H9 (cell line): Measurements from ENCODE around the gene STXBP1. TPM values are rescaled to one million over a fixed set of nuclear protein-coding genes. Genes with fewer than 3 reads are reported as not detected.

Experiments
- DNase-seq: peaks from one replicate; pipeline ENCODE4 v3.0.0-alpha.2; 2017
- H2AFZ ChIP-seq: one replicate; pipeline ENCODE4 v1.6.1; 2013; ENCODE audit warnings: mild to moderate bottlenecking, low read length, control low read depth, moderate library complexity
- H2AK5ac ChIP-seq: 2 replicates; pipeline ENCODE4 v1.6.1; 2013; ENCODE audit warnings: low read length, control low read depth, mixed read lengths; ENCODE audit not compliant: insufficient read length
- H2BK120ac ChIP-seq: one replicate; pipeline ENCODE4 v1.6.1; 2013; ENCODE audit warnings: low read depth, mild to moderate bottlenecking, low read length, control low read depth, inconsistent platforms; ENCODE audit not compliant: poor library complexity, severe bottlenecking
- H2BK12ac ChIP-seq: 2 replicates; pipeline ENCODE4 v1.6.1; 2013; ENCODE audit warnings: low read length, control low read depth, mixed read lengths, low read depth; ENCODE audit not compliant: insufficient read length
- H2BK15ac ChIP-seq: 2 replicates; pipeline ENCODE4 v1.6.1; 2013; ENCODE audit warnings: low read depth, low read length, control low read depth
- H2BK20ac ChIP-seq: one replicate; pipeline ENCODE4 v1.6.1; 2013; ENCODE audit warnings: low read depth, mild to moderate bottlenecking, low read length, control low read depth, inconsistent platforms; ENCODE audit not compliant: poor library complexity, severe bottlenecking
- H2BK5ac ChIP-seq: 2 replicates; pipeline ENCODE4 v1.6.1; 2013; ENCODE audit warnings: low read length, control low read depth, mixed read lengths; ENCODE audit not compliant: insufficient read length
- H3K14ac ChIP-seq: 2 replicates; pipeline ENCODE4 v1.6.1; 2013; ENCODE audit warnings: low read length, control low read depth; ENCODE audit not compliant: insufficient read depth
- H3K18ac ChIP-seq: 2 replicates; pipeline ENCODE4 v1.6.1; 2013; ENCODE audit warnings: low read depth, mild to moderate bottlenecking, mixed read lengths, low read length, control low read depth; ENCODE audit not compliant: insufficient read length
- H3K23ac ChIP-seq: 2 replicates; pipeline ENCODE4 v1.6.1; 2013; ENCODE audit warnings: low read length, control low read depth, mixed read lengths, low read depth; ENCODE audit not compliant: insufficient read length
- H3K23me2 ChIP-seq: 2 replicates; pipeline ENCODE4 v1.6.1; 2013; ENCODE audit warnings: low read depth, mild to moderate bottlenecking, mixed read lengths, low read length, control low read depth; ENCODE audit not compliant: insufficient read length, poor library complexity, severe bottlenecking
- H3K27ac ChIP-seq: 2 replicates; pipeline ENCODE4 v1.5.1; 2013; ENCODE audit warnings: low read length, control low read depth, mixed read lengths, low read depth; ENCODE audit not compliant: insufficient read length
- H3K27me3 ChIP-seq: 2 replicates; pipeline ENCODE4 v1.6.1; 2013; ENCODE audit warnings: low read length, control low read depth, inconsistent platforms; ENCODE audit not compliant: insufficient read depth
- H3K4ac ChIP-seq: 2 replicates; pipeline ENCODE4 v1.6.1; 2013; ENCODE audit warnings: low read depth, mild to moderate bottlenecking, control low read depth, inconsistent platforms, low read length, moderate library complexity
- H3K4me1 ChIP-seq: 2 replicates; pipeline ENCODE4 v1.6.1; 2013; ENCODE audit warnings: low read length, control low read depth, inconsistent platforms; ENCODE audit not compliant: insufficient read depth
- H3K4me2 ChIP-seq: 2 replicates; pipeline ENCODE4 v1.6.1; 2013; ENCODE audit warnings: low read length, control low read depth, mixed read lengths; ENCODE audit not compliant: insufficient read length, insufficient read depth
- H3K56ac ChIP-seq: 2 replicates; pipeline ENCODE4 v1.6.1; 2013; ENCODE audit warnings: low read depth, mild to moderate bottlenecking, mixed read lengths, low read length, control low read depth; ENCODE audit not compliant: insufficient read length
- H3K79me1 ChIP-seq: 2 replicates; pipeline ENCODE4 v1.6.1; 2013; ENCODE audit warnings: low read depth, mild to moderate bottlenecking, moderate library complexity, low read length, control low read depth, inconsistent platforms; ENCODE audit not compliant: insufficient read depth, poor library complexity, severe bottlenecking
- H3K79me2 ChIP-seq: 2 replicates; pipeline ENCODE4 v1.6.1; 2013; ENCODE audit warnings: low read length, control low read depth, inconsistent platforms; ENCODE audit not compliant: insufficient read depth
- H3K9ac ChIP-seq: 2 replicates; pipeline ENCODE4 v1.6.1; 2013; ENCODE audit warnings: low read length, control low read depth, mixed read lengths; ENCODE audit not compliant: insufficient read length; ENCODE audit errors: extremely low read depth
- H3K9me3 ChIP-seq: one replicate; pipeline ENCODE4 v1.6.1; 2013; ENCODE audit warnings: low read depth, low read length, inconsistent platforms; ENCODE audit not compliant: control insufficient read depth
- H3T11ph ChIP-seq: one replicate; pipeline ENCODE4 v1.6.1; 2013; ENCODE audit warnings: mild to moderate bottlenecking, low read length, control low read depth, inconsistent platforms
- H4K20me1 ChIP-seq: one replicate; pipeline ENCODE4 v1.6.1; 2013; ENCODE audit not compliant: control insufficient read depth, insufficient read length, insufficient read depth
- H4K5ac ChIP-seq: 2 replicates; pipeline ENCODE4 v1.6.1; 2013; ENCODE audit warnings: low read depth, mild to moderate bottlenecking, mixed read lengths, low read length, control low read depth; ENCODE audit not compliant: insufficient read length
- H4K8ac ChIP-seq: replicated peaks from 2 replicates; pipeline ENCODE4 v1.6.1; 2013; ENCODE audit warnings: low read length, control low read depth, mixed read lengths, low read depth; ENCODE audit not compliant: insufficient read length
- H4K91ac ChIP-seq: 2 replicates; pipeline ENCODE4 v1.6.1; 2013; ENCODE audit warnings: low read depth, mild to moderate bottlenecking, moderate library complexity, mixed read lengths, low read length, control low read depth; ENCODE audit not compliant: insufficient read length
- H3K27ac Mint-ChIP-seq, 3 experiments: 2 replicates in 2 of 3; 3 replicates in 1 of 3; pipeline ENCODE4 v1.8.0; 2020 to 2021; ENCODE audit warnings: mixed read lengths in 3 of 3, mild to moderate bottlenecking in 1 of 3, moderate library complexity in 1 of 3
- H3K27me3 Mint-ChIP-seq: 2 replicates; pipeline ENCODE4 v1.8.0; 2021; ENCODE audit warnings: low read depth, mild to moderate bottlenecking, moderate library complexity, mixed read lengths
- H3K36me3 Mint-ChIP-seq, 3 experiments: 2 replicates in 2 of 3; 3 replicates in 1 of 3; pipeline ENCODE4 v1.8.0; 2020 to 2021; ENCODE audit warnings: low read depth in 3 of 3, mixed read lengths in 3 of 3; ENCODE audit not compliant: insufficient read depth in 1 of 3
- H3K4me1 Mint-ChIP-seq, 2 experiments: 2 replicates each; pipeline ENCODE4 v1.8.0; 2020; ENCODE audit warnings: mixed read lengths in 2 of 2
- H3K4me3 Mint-ChIP-seq, 2 experiments: 2 replicates in 1 of 2; 3 replicates in 1 of 2; pipeline ENCODE4 v1.8.0; 2020 to 2021; ENCODE audit warnings: mild to moderate bottlenecking in 2 of 2, mixed read lengths in 2 of 2, moderate library complexity in 1 of 2
- H3K9me3 Mint-ChIP-seq, 2 experiments: 2 replicates in 1 of 2; 3 replicates in 1 of 2; pipeline ENCODE4 v1.8.0; 2020; ENCODE audit warnings: mild to moderate bottlenecking in 2 of 2, mixed read lengths in 2 of 2, moderate library complexity in 1 of 2
- CTCF ChIP-seq: fragments of 200-600 bp; sonication (generic); conservative IDR thresholded peaks from 3 replicates; pipeline ENCODE4 v1.8.0; 2021; ENCODE audit warnings: antibody characterized with exemption, mild to moderate bottlenecking
- WGBS: extraction: QIAGEN DNeasy Blood & Tissue Kit; methylation state at CpG from one replicate; pipeline ENCODE4 v1.1.7; 2013; ENCODE audit warnings: missing lambda C conversion rate, low lambda C conversion rate, mixed read lengths; ENCODE audit not compliant: insufficient read length; ENCODE audit errors: extremely low coverage; 5-methylcytosine and 5-hydroxymethylcytosine counted together
- total RNA-seq: library from RNA; stranded (reverse); gene quantifications from 2 replicates; pipeline ENCODE4 v1.2.1, GENCODE V29; 2021

STXBP1 gene
- total RNA-seq, 1 experiment from 2014 or later: 22.3 TPM

GRCh38 chr9:127611603-127611898 is 526 bp upstream of the STXBP1 start:
- Histone ChIP-seq H3K27ac (no peak overlapping the region), H2AK5ac (no peak overlapping the region)

More at GRCh38 chr9:127611603-127611898, 526 bp upstream of the STXBP1 start:
- 0 out of 2 replicates have a peak, but pooled peaks cover 2% of the 10 kb centered on the region for H3K79me2 ChIP-seq
- H4K8ac ChIP-seq: no peak overlapping the region
- no peak overlapping the region for H2BK20ac ChIP-seq
- no peak overlapping the region for H2BK15ac ChIP-seq
- no peak overlapping the region for H3T11ph ChIP-seq
- H3K14ac ChIP-seq: no peak overlapping the region
- DNase-seq: no peak
- Mint-ChIP-seq H3K4me1 (peaks cover 21 to 34% of the 10 kb centered on the region in 2 experiments), H3K9me3 (no peaks in the 10 kb centered on the region; a peak in 1 of 5 replicates), H3K27ac (peak overlapping the region in 2 of 3 experiments; percentile 18 to 32; a peak in 2 of 7 replicates), H3K36me3 (no peaks in the 10 kb centered on the region), H3K4me3 (peak overlapping the region; percentile 77 to 89), H3K27me3 (peaks cover 53% of the 10 kb centered on the region)
- H3K18ac ChIP-seq: no peak overlapping the region
- H4K20me1 ChIP-seq: no peaks in the 10 kb centered on the region
- no peak overlapping the region for H3K9ac ChIP-seq
- H4K5ac ChIP-seq: no peak overlapping the region
- peaks cover 4% of the 10 kb centered on the region; the same call in 1 of the 2 replicates for H3K4me1 ChIP-seq
- TF ChIP-seq CTCF: no peak
- no peak overlapping the region for H3K23ac ChIP-seq
- H2BK5ac ChIP-seq: no peak overlapping the region
- peaks cover 17% of the 10 kb centered on the region for H3K23me2 ChIP-seq
- H2BK120ac ChIP-seq: no peak overlapping the region
- H4K91ac ChIP-seq: no peak overlapping the region
- H2BK12ac ChIP-seq: no peak overlapping the region
- no peaks in the 10 kb centered on the region for H3K9me3 ChIP-seq
- peak overlapping the region; percentile 95 for H3K4me2 ChIP-seq
- H2AFZ ChIP-seq: no peak overlapping the region
- H3K27me3 ChIP-seq: no peaks in the 10 kb centered on the region
- WGBS: no CpG with 5 or more reads among the region's 11 CpGs
- H3K79me1 ChIP-seq: no peaks in the 10 kb centered on the region
- H3K56ac ChIP-seq: no peak overlapping the region
- H3K4ac ChIP-seq: no peak overlapping the region
